H1 (cell line): ENCODE data around the gene PTF1A. TPM values are rescaled to one million over a fixed set of nuclear protein-coding genes. Genes with fewer than 3 reads are reported as not detected.

Experiments used
- CTCF ChIP-seq, 3 experiments: IDR thresholded peaks; 1 replicate in 2 of 3; 2 replicates in 1 of 3; pipeline versions ENCODE4 v1.5.1 to v1.6.1; 2011; ENCODE audit warnings: low read length in 3 of 3, mild to moderate bottlenecking in 3 of 3, inconsistent platforms in 2 of 3, low read depth in 1 of 3, moderate library complexity in 1 of 3; ENCODE audit not compliant: insufficient read depth in 1 of 3; ENCODE audit errors: control extremely low read depth in 1 of 3
- EGR1 ChIP-seq: IDR thresholded peaks from 2 replicates; pipeline ENCODE4 v1.6.1; 2011; ENCODE audit warnings: low read depth, low read length, borderline replicate concordance
- KDM4A ChIP-seq: IDR thresholded peaks from one replicate; pipeline ENCODE4 v1.7.1; 2012; ENCODE audit warnings: low read depth, mild to moderate bottlenecking, moderate library complexity, low read length, inconsistent platforms; ENCODE audit not compliant: severe bottlenecking
- POLR2A ChIP-seq, 2 experiments: IDR thresholded peaks; 1 replicate in 1 of 2; 2 replicates in 1 of 2; pipeline ENCODE4 v1.6.1; 2011; ENCODE audit warnings: low read depth in 2 of 2, low read length in 2 of 2, mild to moderate bottlenecking in 2 of 2; ENCODE audit errors: control extremely low read depth in 1 of 2
- RAD21 ChIP-seq, 2 experiments: IDR thresholded peaks in 1 of 2; conservative IDR thresholded peaks in 1 of 2; 2 replicates each; pipeline ENCODE4 v1.6.1; 2011; ENCODE audit warnings: low read depth in 2 of 2, low read length in 2 of 2, improper control_type of control experiment in 1 of 2, inconsistent platforms in 1 of 2, mild to moderate bottlenecking in 1 of 2, moderate library complexity in 1 of 2
- SIN3A ChIP-seq, 2 experiments: IDR thresholded peaks in 1 of 2; conservative IDR thresholded peaks in 1 of 2; 2 replicates each; pipeline ENCODE4 v1.6.1; 2011 to 2012; ENCODE audit warnings: low read length in 2 of 2, improper control_type of control experiment in 1 of 2, low read depth in 1 of 2, mild to moderate bottlenecking in 1 of 2
- TCF12 ChIP-seq: IDR thresholded peaks from 2 replicates; pipeline ENCODE4 v1.6.1; 2011; ENCODE audit warnings: low read depth, mild to moderate bottlenecking, low read length
- TEAD4 ChIP-seq: IDR thresholded peaks from 2 replicates; pipeline ENCODE4 v1.6.1; 2012; ENCODE audit warnings: low read depth, low read length, inconsistent platforms, mixed read lengths
- polyA plus RNA-seq, 7 experiments: library from polyadenylated mRNA; depleted of rRNA in 3 of 7; stranded (reverse) in 5 of 7; unstranded in 2 of 7; fragments of >200 nt in 5 of 7; fragments of 200-250 nt in 2 of 7; gene quantifications; 1 replicate in 5 of 7; 2 replicates in 1 of 7; 4 replicates in 1 of 7; pipeline versions ENCODE4 v1.2.1 to v1.2.3, GENCODE V29; 2011 to 2013; ENCODE audit warnings: missing spikeins in 2 of 7, mixed read lengths in 2 of 7
- total RNA-seq: library from RNA; stranded (reverse); fragmentation: NEBNext Ultra II Directional; extraction: Animal tissue kit (Norgen Biotek cat#: 25700); gene quantifications from 2 replicates; pipeline ENCODE4 v1.2.1, GENCODE V29; 2021

PTF1A gene
- total and polyA plus RNA-seq, 2 of the 8 experiments (the other 6 are each of a cell fraction or from before 2014, with no cell fraction given): not detected

GRCh38 chr10:23173214-23174073 lies 18.7 kb upstream of the PTF1A start (continued):
- TF ChIP-seq CTCF (IDR thresholded peaks at IDR 0.05; ENCODE audit: control extremely low read depth in 1 of 3, insufficient read depth in 1 of 3, low read depth in 1 of 3, low read length in 3 of 3) (peak in 2 of 3 experiments; percentile 11; a peak in 1 of 4 replicates), TCF12 (0 out of 2 replicates have a peak, but pooled peaks have one; percentile 37), KDM4A (peak; percentile 32), TEAD4 (0 out of 2 replicates have a peak, but pooled peaks have one; percentile 16), EGR1 (no peak), POLR2A (IDR thresholded peaks at IDR 0.05; ENCODE audit: control extremely low read depth in 1 of 2, low read depth in 2 of 2, low read length in 2 of 2) (no peak), RAD21 (IDR thresholded peaks at IDR 0.05 in 1 of 2, conservative IDR thresholded peaks at IDR 0.05 in 1 of 2; ENCODE audit: low read depth in 2 of 2, low read length in 2 of 2) (peak in 1 of 2 experiments; percentile 13; a peak in 1 of 4 replicates), SIN3A (conservative IDR thresholded peaks at IDR 0.05 in 1 of 2, IDR thresholded peaks at IDR 0.05 in 1 of 2; ENCODE audit: low read depth in 1 of 2, low read length in 2 of 2) (peak in 1 of 2 experiments; percentile 20; a peak in 1 of 4 replicates)
